HEK293T (cell line): ENCODE measurements around the gene SLC43A1.

Experiments
- BHLHE40 ChIP-seq: fragments of 450-650 bp; IDR thresholded peaks from 2 replicates; pipeline ENCODE4 v1.6.1; 2016; ENCODE audit warnings: mild to moderate bottlenecking, moderate library complexity, borderline replicate concordance
- SP1 ChIP-seq: fragments of 450-650 bp; IDR thresholded peaks from 2 replicates; pipeline ENCODE4 v1.6.1; 2017
- TARDBP ChIP-seq: fragments of 450-650 bp; IDR thresholded peaks from 2 replicates; pipeline ENCODE4 v1.6.1; 2016

- TF ChIP-seq SP1 (no peak), BHLHE40 (no peak), TARDBP (no peak)
These were observed 40.7 kb downstream of the SLC43A1 start for GRCh38 chr11:57474803-57475115.
